CD4-positive, alpha-beta T cell treated with Interferon gamma for 1 hour (primary cell): ENCODE measurements around the gene NPEPPS.

Experiments used
- DNase-seq: peaks from one replicate; pipeline ENCODE4 v3.0.0-alpha.2; 2020

NPEPPS gene

GRCh38 chr17:47634870-47635269 lies 104.0 kb downstream of the NPEPPS start:
- no peak for DNase-seq

- no peak for DNase-seq
These were observed 104.8 kb downstream of the NPEPPS start for GRCh38 chr17:47635734-47636133.

GRCh38 chr17:47636273-47637030 lies 105.5 kb downstream of the NPEPPS start:
- no peak for DNase-seq

- DNase-seq = no peak
These were observed 108.0 kb downstream of the NPEPPS start for GRCh38 chr17:47638903-47639302.

- no peak for DNase-seq
These were observed 109.2 kb downstream of the NPEPPS start for GRCh38 chr17:47640076-47640475.

- no peak for DNase-seq
These were observed 110.3 kb downstream of the NPEPPS start for GRCh38 chr17:47641202-47641601.

- no peak for DNase-seq
These were observed 112.2 kb downstream of the NPEPPS start for GRCh38 chr17:47643116-47643515.

- no peak for DNase-seq
These were observed 113.4 kb downstream of the NPEPPS start for GRCh38 chr17:47644324-47644723.

- peak; percentile 98 for DNase-seq
These were observed 118.5 kb downstream of the NPEPPS start, which contains the start of gene KPNB1 for GRCh38 chr17:47649153-47649971. TSS of gene KPNB1 (plus strand) at chr17:47649919. CDS start at chr17:47650245, 326 bp downstream.

- peak; percentile 52 for DNase-seq
These were observed 119.1 kb downstream of the NPEPPS start for GRCh38 chr17:47649972-47650524.

- DNase-seq = peak; percentile 94
These were observed 119.9 kb downstream of the NPEPPS start for GRCh38 chr17:47650525-47651522.

- no peak for DNase-seq
These were observed 120.8 kb downstream of the NPEPPS start for GRCh38 chr17:47651704-47652103.

GRCh38 chr17:47652570-47652969 lies 121.7 kb downstream of the NPEPPS start:
- DNase-seq = no peak

GRCh38 chr17:47653442-47653841 lies 122.5 kb downstream of the NPEPPS start:
- DNase-seq = no peak

- DNase-seq = no peak
These were observed 124.1 kb downstream of the NPEPPS start for GRCh38 chr17:47654991-47655390.

GRCh38 chr17:47660064-47660492 lies 129.2 kb downstream of the NPEPPS start:
- DNase-seq = no peak

- DNase-seq = peak; percentile 52
These were observed 133.2 kb downstream of the NPEPPS start for GRCh38 chr17:47663912-47664623.

GRCh38 chr17:47664624-47664941 lies 133.7 kb downstream of the NPEPPS start:
- no peak for DNase-seq

GRCh38 chr17:47665655-47666054 lies 134.7 kb downstream of the NPEPPS start:
- no peak for DNase-seq

GRCh38 chr17:47669081-47669480 lies 138.2 kb downstream of the NPEPPS start:
- DNase-seq = no peak

GRCh38 chr17:47670064-47670463 lies 139.2 kb downstream of the NPEPPS start:
- no peak for DNase-seq
